Gastroesophageal sphincter (tissue), 4 donors: ENCODE results near the gene FAM171A1. TPM values are rescaled to one million over a fixed set of nuclear protein-coding genes. Genes with fewer than 3 reads are reported as not detected.

Experiments used
- ATAC-seq: fragments of 150-250 bp; one replicate; pipeline ENCODE4 v1.9.1; 2016; ENCODE audit warnings: mild to moderate bottlenecking, moderate library complexity
- H3K27ac ChIP-seq, 4 donors: fragments of 200-600 bp; sonication (generic) in 3 of 4; 1 replicate in 3 of 4; 2 replicates in 1 of 4; pipeline ENCODE4 v1.5.1; 2016 to 2019
- H3K27me3 ChIP-seq: fragments of 200-600 bp; sonication (generic); one replicate; pipeline ENCODE4 v1.5.1; 2019
- H3K36me3 ChIP-seq, 2 donors: fragments of 200-600 bp; sonication (generic); one replicate each; pipeline ENCODE4 v1.5.1; 2019; ENCODE audit warnings: control low read depth in 1 of 2
- H3K4me1 ChIP-seq, 3 donors: fragments of 200-600 bp; sonication (generic); 1 replicate in 2 of 3; 2 replicates in 1 of 3; pipeline ENCODE4 v1.5.1; 2016 to 2019; ENCODE audit warnings: control low read depth in 2 of 3
- H3K4me3 ChIP-seq, 2 donors: fragments of 200-600 bp; sonication (generic); one replicate each; pipeline ENCODE4 v1.5.1; 2019; ENCODE audit warnings: mild to moderate bottlenecking in 1 of 2, moderate library complexity in 1 of 2
- H3K9me3 ChIP-seq, 3 donors: fragments of 200-600 bp; sonication (generic); one replicate each; pipeline ENCODE4 v1.5.1; 2017 to 2019; ENCODE audit warnings: control low read depth in 2 of 3
- EP300 ChIP-seq: sonication (generic); formaldehyde crosslinking; IDR thresholded peaks from one replicate; pipeline ENCODE4 v1.6.1; 2017; ENCODE audit warnings: antibody characterized with exemption, mild to moderate bottlenecking
- POLR2A ChIP-seq, 2 donors: fragments of 450-650 bp; IDR thresholded peaks; one replicate each; pipeline ENCODE4 v1.6.1; 2017; ENCODE audit warnings: antibody characterized with exemption in 2 of 2, mild to moderate bottlenecking in 2 of 2, moderate library complexity in 1 of 2
- POLR2AphosphoS5 ChIP-seq: sonication (generic); formaldehyde crosslinking; IDR thresholded peaks from one replicate; pipeline ENCODE4 v1.6.1; 2017; ENCODE audit warnings: antibody characterized with exemption
- WGBS, 2 donors: methylation state at CpG; one replicate each; pipeline ENCODE4 v1.1.5; 2018; ENCODE audit warnings: low coverage in 1 of 2; 5-methylcytosine and 5-hydroxymethylcytosine counted together
- total RNA-seq, 4 donors: library from RNA; depleted of rRNA; stranded (reverse); fragments of >200 nt; gene quantifications; one replicate each; pipeline ENCODE4 v1.1.0, GENCODE V29; 2016
- TF ChIP-seq, protein P1 (sequence below), 4 experiments: fragments of 200-600 bp in 2 of 4; fragments of 450-650 bp in 2 of 4; sonication (generic) in 1 of 4; IDR thresholded peaks; one replicate each; pipeline ENCODE4 v1.5.1; 2017 to 2019; ENCODE audit warnings: antibody characterized with exemption in 4 of 4, mild to moderate bottlenecking in 2 of 4, moderate library complexity in 2 of 4

Gene FAM171A1
- total RNA-seq, 4 donors from 2014 or later = 5.0 to 15.5 (median 13.6) TPM

- H3K27me3 ChIP-seq = no peaks in the 10 kb centered on the region
- H3K4me3 ChIP-seq = no peak overlapping the region
- WGBS, 2 donors = 100% methylated on average over 1 of the region's 5 CpGs; no CpG with 5 or more reads in 1 of the 2 donors
- ATAC-seq = no peak
- TF ChIP-seq POLR2A (IDR thresholded peaks at IDR 0.05) = no peak
- H3K4me1 ChIP-seq = peaks cover 0 to 9% (median 0%) of the 10 kb centered on the region in 3 donors
- H3K27ac ChIP-seq = no peak overlapping the region
- H3K36me3 ChIP-seq = peaks cover 0 to 16% of the 10 kb centered on the region in 2 donors
- peaks cover 0 to 10% (median 0%) of the 10 kb centered on the region in 3 donors for H3K9me3 ChIP-seq
Measured at GRCh38 chr10:15266117-15266516, 105.0 kb downstream of the FAM171A1 start.

DNA sequence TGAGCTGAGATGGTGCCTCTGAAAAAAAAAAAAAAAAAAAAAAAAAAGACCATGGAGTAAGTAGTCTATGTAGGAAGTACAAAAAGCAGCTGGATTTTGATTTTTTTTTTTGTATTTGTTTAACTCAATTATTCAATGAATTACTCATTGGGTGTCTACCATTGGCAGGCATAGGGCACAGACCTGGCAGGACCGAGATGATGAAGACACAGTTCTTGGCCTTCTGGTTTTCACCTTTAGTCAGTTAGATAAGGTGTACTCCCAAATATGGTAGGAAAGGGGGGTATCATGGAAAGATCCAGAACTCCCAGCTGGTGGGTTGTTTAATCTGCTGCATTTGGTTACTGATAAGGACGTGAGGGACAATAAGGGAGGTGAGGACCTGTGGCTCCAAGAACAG, 105.5 kb downstream of the FAM171A1 start:
- ATAC-seq = no peak
- H3K4me3 ChIP-seq = no peak overlapping the region
- H3K27ac ChIP-seq = no peak overlapping the region
- H3K36me3 ChIP-seq = peaks cover 0 to 16% of the 10 kb centered on the region in 2 donors
- peaks cover 0 to 9% (median 0%) of the 10 kb centered on the region in 3 donors for H3K4me1 ChIP-seq
- WGBS, 2 donors = 82 to 100% methylated on average over 1 of the region's 2 CpGs
- TF ChIP-seq, protein P1, sequence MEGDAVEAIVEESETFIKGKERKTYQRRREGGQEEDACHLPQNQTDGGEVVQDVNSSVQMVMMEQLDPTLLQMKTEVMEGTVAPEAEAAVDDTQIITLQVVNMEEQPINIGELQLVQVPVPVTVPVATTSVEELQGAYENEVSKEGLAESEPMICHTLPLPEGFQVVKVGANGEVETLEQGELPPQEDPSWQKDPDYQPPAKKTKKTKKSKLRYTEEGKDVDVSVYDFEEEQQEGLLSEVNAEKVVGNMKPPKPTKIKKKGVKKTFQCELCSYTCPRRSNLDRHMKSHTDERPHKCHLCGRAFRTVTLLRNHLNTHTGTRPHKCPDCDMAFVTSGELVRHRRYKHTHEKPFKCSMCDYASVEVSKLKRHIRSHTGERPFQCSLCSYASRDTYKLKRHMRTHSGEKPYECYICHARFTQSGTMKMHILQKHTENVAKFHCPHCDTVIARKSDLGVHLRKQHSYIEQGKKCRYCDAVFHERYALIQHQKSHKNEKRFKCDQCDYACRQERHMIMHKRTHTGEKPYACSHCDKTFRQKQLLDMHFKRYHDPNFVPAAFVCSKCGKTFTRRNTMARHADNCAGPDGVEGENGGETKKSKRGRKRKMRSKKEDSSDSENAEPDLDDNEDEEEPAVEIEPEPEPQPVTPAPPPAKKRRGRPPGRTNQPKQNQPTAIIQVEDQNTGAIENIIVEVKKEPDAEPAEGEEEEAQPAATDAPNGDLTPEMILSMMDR (IDR thresholded peaks at IDR 0.05) = no peak
- TF ChIP-seq EP300 (no peak), POLR2A (IDR thresholded peaks at IDR 0.05) (no peak), POLR2AphosphoS5 (no peak)
- no peaks in the 10 kb centered on the region for H3K27me3 ChIP-seq
- peaks cover 0 to 10% (median 0%) of the 10 kb centered on the region in 3 donors for H3K9me3 ChIP-seq

GRCh38 chr10:15265056-15265455, 106.0 kb downstream of the FAM171A1 start:
- Histone ChIP-seq H3K27ac (no peak overlapping the region), H3K9me3 (peaks cover 0 to 5% (median 0%) of the 10 kb centered on the region in 3 donors), H3K36me3 (peaks cover 0 to 13% of the 10 kb centered on the region in 2 donors), H3K4me1 (peaks cover 0 to 9% (median 0%) of the 10 kb centered on the region in 3 donors), H3K4me3 (no peak overlapping the region), H3K27me3 (no peaks in the 10 kb centered on the region)
- no peak for TF ChIP-seq EP300
- TF ChIP-seq, protein P1 (IDR thresholded peaks at IDR 0.05) = no peak
- no peak for TF ChIP-seq POLR2A (IDR thresholded peaks at IDR 0.05)
- WGBS, 2 donors = 77 to 82% methylated on average over 2 to 7 of the region's 7 CpGs
- ATAC-seq = no peak

DNA sequence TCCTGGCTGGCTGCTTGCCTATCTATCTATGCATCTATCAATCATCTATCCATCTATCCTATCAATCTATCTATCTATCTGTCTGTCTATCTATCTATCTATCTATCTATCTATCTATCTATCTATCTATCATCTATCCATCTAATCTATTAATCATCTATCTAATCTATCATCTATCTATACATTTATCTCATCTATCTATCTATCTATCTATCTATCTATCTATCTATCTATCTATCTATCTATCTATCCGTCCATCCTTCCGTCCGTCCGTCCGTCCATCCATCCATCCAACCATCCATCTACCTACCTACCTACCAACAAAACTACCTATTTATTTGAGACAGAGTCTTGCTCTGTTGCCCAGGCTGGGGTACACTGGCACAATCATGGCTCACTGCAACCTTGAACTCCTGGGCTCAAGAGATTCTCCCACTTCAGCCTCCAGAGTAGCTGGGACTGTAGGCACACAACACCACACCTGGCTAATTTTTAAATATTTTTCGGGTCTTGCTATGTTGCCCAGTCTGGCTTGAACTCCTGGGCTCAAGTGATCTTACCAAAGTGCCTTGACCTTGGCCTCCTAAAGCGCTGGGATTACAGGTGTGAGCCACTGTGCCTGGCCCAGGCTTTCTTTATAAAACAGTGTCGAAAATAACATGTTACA, 107.3 kb downstream of the FAM171A1 start:
- no peak overlapping the region for H3K27ac ChIP-seq
- 93 to 100% methylated on average over 3 to 8 of the region's 8 CpGs for WGBS, 2 donors
- no peak overlapping the region for H3K4me3 ChIP-seq

GRCh38 chr10:15262036-15262713, 108.9 kb downstream of the FAM171A1 start:
- TF ChIP-seq EP300 (no peak), POLR2AphosphoS5 (no peak)
- TF ChIP-seq, protein P1 (IDR thresholded peaks at IDR 0.05) = peak in 3 of 4 experiments; percentile 37 to 47 (median 38)
- Histone ChIP-seq H3K27ac (no peak overlapping the region), H3K27me3 (no peaks in the 10 kb centered on the region), H3K4me3 (no peak overlapping the region), H3K9me3 (no peaks in the 10 kb centered on the region), H3K4me1 (peaks cover 0 to 9% (median 0%) of the 10 kb centered on the region in 3 donors), H3K36me3 (peaks cover 0 to 4% of the 10 kb centered on the region in 2 donors)
- ATAC-seq = peak; percentile 36
- 25 to 42% methylated on average over 9 to 10 of the region's 10 CpGs for WGBS, 2 donors

More for the DNA sequence above, 107.3 kb downstream of the FAM171A1 start:
- peaks cover 0 to 4% of the 10 kb centered on the region in 2 donors for H3K36me3 ChIP-seq
- H3K27me3 ChIP-seq = no peaks in the 10 kb centered on the region
- ATAC-seq = no peak
- TF ChIP-seq POLR2AphosphoS5 (no peak), POLR2A (IDR thresholded peaks at IDR 0.05) (no peak), EP300 (no peak)
- TF ChIP-seq, protein P1 (IDR thresholded peaks at IDR 0.05) = no peak
- H3K9me3 ChIP-seq = no peaks in the 10 kb centered on the region
- H3K4me1 ChIP-seq = peaks cover 0 to 9% (median 0%) of the 10 kb centered on the region in 3 donors
